Sigmoid colon (tissue), 7 donors: ENCODE measurements around the gene NTM. TPM values are rescaled to one million over a fixed set of nuclear protein-coding genes. Genes with fewer than 3 reads are reported as not detected.

ENCODE experiments used
- DNase-seq: peaks from one replicate; pipeline ENCODE4 v3.0.0-alpha.2; 2019
- H3K27ac ChIP-seq, 4 donors: fragments of 200-600 bp; sonication (generic); one replicate each; pipeline ENCODE4 v1.5.1; 2016 to 2019; ENCODE audit warnings: mild to moderate bottlenecking in 1 of 4
- H3K27me3 ChIP-seq, 3 donors: fragments of 200-600 bp; sonication (generic); one replicate each; pipeline ENCODE4 v1.5.1; 2019; ENCODE audit warnings: mild to moderate bottlenecking in 1 of 3
- H3K36me3 ChIP-seq, 4 donors: fragments of 200-600 bp; sonication (generic); one replicate each; pipeline ENCODE4 v1.5.1; 2016 to 2019
- H3K4me1 ChIP-seq, 4 donors: fragments of 200-600 bp; sonication (generic); one replicate each; pipeline ENCODE4 v1.5.1; 2017 to 2019
- H3K4me3 ChIP-seq, 4 donors: fragments of 200-600 bp; sonication (generic); one replicate each; pipeline ENCODE4 v1.5.1; 2017 to 2019; ENCODE audit warnings: mild to moderate bottlenecking in 2 of 4, moderate library complexity in 1 of 4
- H3K9me3 ChIP-seq, 4 donors: fragments of 200-600 bp in 3 of 4; sonication (generic) in 3 of 4; one replicate each; pipeline versions ENCODE4 v1.5.1 to v1.6.1; 2013 to 2019
- CTCF ChIP-seq, 4 experiments: fragments of 450-650 bp in 3 of 4; fragments of 200-600 bp in 1 of 4; IDR thresholded peaks; one replicate each; pipeline ENCODE4 v1.5.1; 2016 to 2019; ENCODE audit warnings: antibody characterized with exemption in 4 of 4, mild to moderate bottlenecking in 3 of 4, moderate library complexity in 2 of 4
- EP300 ChIP-seq, 4 donors: sonication (generic); formaldehyde crosslinking; IDR thresholded peaks; one replicate each; pipeline ENCODE4 v1.6.1; 2017; ENCODE audit warnings: antibody characterized with exemption in 4 of 4
- POLR2A ChIP-seq, 2 donors: fragments of 450-650 bp; IDR thresholded peaks; one replicate each; pipeline ENCODE4 v1.6.1; 2016; ENCODE audit warnings: antibody characterized with exemption in 2 of 2, mild to moderate bottlenecking in 2 of 2, moderate library complexity in 2 of 2
- POLR2AphosphoS5 ChIP-seq, 4 donors: sonication (generic); formaldehyde crosslinking; IDR thresholded peaks; one replicate each; pipeline ENCODE4 v1.6.1; 2017; ENCODE audit warnings: antibody characterized with exemption in 4 of 4
- WGBS, 2 donors: extraction: QIAGEN DNeasy Blood & Tissue Kit; methylation state at CpG; one replicate each; pipeline ENCODE4 v1.1.7; 2013; 5-methylcytosine and 5-hydroxymethylcytosine counted together
- intact Hi-C: fragments of 100-400 bp; cut with DNase I; formaldehyde crosslinking; loops from one replicate; pipeline ENCODE4 v1.15.1; 2023
- polyA plus RNA-seq, 3 donors: library from polyadenylated mRNA; stranded (reverse); fragments of 200-250 nt; gene quantifications; one replicate each; pipeline ENCODE4 v1.2.3, GENCODE V29; 2013
- total RNA-seq, 4 donors: library from RNA; depleted of rRNA; stranded (reverse); fragments of >200 nt; gene quantifications; one replicate each; pipeline ENCODE4 v1.1.0, GENCODE V29; 2016
- donor health status: healthy with polysubstance abuse.
- donor health status: Bipolar disorder and iron deficiency.
- donor health status: healthy.

NTM gene
- total and polyA plus RNA-seq, 7 donors = 0.96 to 18.3 (median 6.4) TPM; not detected in 1

GRCh38 chr11:131684111-131685060 is 314.0 kb downstream of the NTM start:
- peaks cover 0 to 9% (median 7%) of the 10 kb centered on the region in 4 donors for H3K4me1 ChIP-seq
- 67 to 81% methylated on average over 15 of the region's 15 CpGs for WGBS, 2 donors
- no peaks in the 10 kb centered on the region for H3K36me3 ChIP-seq
- H3K4me3 ChIP-seq = no peak overlapping the region
- H3K9me3 ChIP-seq = no peaks in the 10 kb centered on the region
- intact Hi-C loops = no loop called here
- DNase-seq = no peak
- H3K27me3 ChIP-seq = peaks cover 0 to 7% (median 0%) of the 10 kb centered on the region in 3 donors
- no peak overlapping the region for H3K27ac ChIP-seq
- TF ChIP-seq POLR2AphosphoS5 (IDR thresholded peaks at IDR 0.05) (no peak), CTCF (IDR thresholded peaks at IDR 0.05) (no peak), POLR2A (IDR thresholded peaks at IDR 0.05) (no peak), EP300 (IDR thresholded peaks at IDR 0.05) (no peak)

GRCh38 chr11:131685206-131685605 is 314.8 kb downstream of the NTM start:
- WGBS, 2 donors = 81 to 82% methylated on average over 6 of the region's 6 CpGs
- Histone ChIP-seq H3K4me3 (no peak overlapping the region), H3K27me3 (peaks cover 0 to 7% (median 0%) of the 10 kb centered on the region in 3 donors), H3K36me3 (no peaks in the 10 kb centered on the region), H3K27ac (no peak overlapping the region), H3K4me1 (peaks cover 0 to 9% (median 7%) of the 10 kb centered on the region in 4 donors), H3K9me3 (no peaks in the 10 kb centered on the region)
- DNase-seq = no peak
- no peak for TF ChIP-seq POLR2A (IDR thresholded peaks at IDR 0.05)
- TF ChIP-seq CTCF (IDR thresholded peaks at IDR 0.05) = no peak
- TF ChIP-seq POLR2AphosphoS5 (IDR thresholded peaks at IDR 0.05) = no peak
- no peak for TF ChIP-seq EP300 (IDR thresholded peaks at IDR 0.05)
- intact Hi-C loops = no loop called here

- Histone ChIP-seq H3K4me1 (peaks cover 0 to 9% (median 7%) of the 10 kb centered on the region in 4 donors), H3K36me3 (no peaks in the 10 kb centered on the region), H3K27ac (no peak overlapping the region), H3K4me3 (no peak overlapping the region), H3K27me3 (peaks cover 0 to 7% (median 0%) of the 10 kb centered on the region in 3 donors), H3K9me3 (no peaks in the 10 kb centered on the region)
- no peak for DNase-seq
- no peak for TF ChIP-seq POLR2AphosphoS5 (IDR thresholded peaks at IDR 0.05)
- no peak for TF ChIP-seq EP300 (IDR thresholded peaks at IDR 0.05)
- TF ChIP-seq CTCF (IDR thresholded peaks at IDR 0.05) = no peak
- TF ChIP-seq POLR2A (IDR thresholded peaks at IDR 0.05) = no peak
- WGBS, 2 donors = 83 to 92% methylated on average over 3 of the region's 3 CpGs
- intact Hi-C loops = no loop called here
These were observed 315.5 kb downstream of the NTM start for GRCh38 chr11:131685906-131686305.

DNA sequence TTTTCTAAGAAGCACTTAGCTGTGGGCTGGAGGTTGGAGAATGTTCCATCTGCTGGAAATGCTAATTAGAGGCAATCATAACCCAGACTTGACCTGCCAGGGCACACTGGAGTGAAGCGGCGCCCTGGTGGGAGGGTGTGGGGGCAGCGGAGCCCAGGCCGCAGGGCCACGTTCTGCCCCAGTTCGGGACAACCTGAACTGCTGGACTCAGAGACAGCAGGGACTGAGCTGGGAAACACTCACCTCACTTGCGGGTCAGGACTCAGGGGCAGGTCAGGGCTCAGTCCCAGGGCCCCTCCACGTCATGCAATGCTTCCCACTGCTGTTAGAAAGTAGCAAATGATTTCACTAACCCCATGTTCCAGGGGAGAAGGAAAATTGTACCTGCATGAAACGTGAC is 316.4 kb downstream of the NTM start:
- no peak for TF ChIP-seq POLR2AphosphoS5 (IDR thresholded peaks at IDR 0.05)
- Histone ChIP-seq H3K27me3 (peaks cover 0 to 17% (median 0%) of the 10 kb centered on the region in 3 donors), H3K4me3 (no peak overlapping the region), H3K36me3 (no peaks in the 10 kb centered on the region), H3K27ac (no peak overlapping the region), H3K4me1 (peaks cover 0 to 9% (median 7%) of the 10 kb centered on the region in 4 donors), H3K9me3 (no peaks in the 10 kb centered on the region)
- WGBS, 2 donors = 87 to 91% methylated on average over 9 of the region's 9 CpGs
- DNase-seq = no peak
- intact Hi-C loops = no loop called here

DNA sequence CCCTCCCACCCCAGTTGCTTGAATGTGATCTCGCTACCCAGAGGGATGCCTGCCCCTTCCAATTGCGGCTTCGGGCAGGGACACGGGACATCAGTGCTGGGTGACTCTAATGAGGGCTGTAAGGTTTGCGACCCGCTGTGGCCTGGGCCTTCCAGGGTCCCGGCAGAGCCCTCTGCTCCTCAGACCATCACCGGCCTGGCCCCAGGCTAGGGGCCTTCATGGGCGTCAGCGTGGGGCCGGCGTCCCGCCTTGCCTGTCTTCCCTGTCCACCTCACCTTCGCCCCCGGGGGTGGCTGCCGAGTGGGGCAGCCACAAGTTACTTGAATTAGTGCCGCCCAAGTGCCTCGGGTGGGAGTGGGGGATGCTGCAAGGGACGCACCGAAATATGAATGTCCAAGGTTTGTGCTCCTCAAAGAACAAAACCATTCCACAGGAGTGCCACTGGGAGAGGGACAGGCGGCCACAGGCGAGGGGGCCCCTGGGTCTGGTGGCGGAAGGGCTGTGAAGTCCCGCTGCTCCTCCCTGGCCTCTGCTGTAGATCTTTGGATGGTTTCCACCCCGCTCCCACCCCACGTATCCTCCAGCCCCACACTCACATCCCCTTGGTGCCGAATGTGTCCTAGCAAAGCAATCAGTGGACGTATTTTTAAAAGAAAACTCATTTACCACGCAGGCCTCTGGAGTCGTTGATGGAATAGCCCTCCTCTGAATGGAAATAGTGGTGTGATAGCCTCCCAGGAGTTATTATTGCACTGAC is 317.1 kb downstream of the NTM start:
- Histone ChIP-seq H3K4me3 (no peak overlapping the region), H3K27ac (no peak overlapping the region), H3K27me3 (peaks cover 0 to 16% (median 0%) of the 10 kb centered on the region in 3 donors), H3K36me3 (no peaks in the 10 kb centered on the region), H3K4me1 (peaks cover 0 to 9% (median 7%) of the 10 kb centered on the region in 4 donors), H3K9me3 (no peaks in the 10 kb centered on the region)
- intact Hi-C loops = no loop called here
- WGBS, 2 donors = 81 to 86% methylated on average over 30 of the region's 30 CpGs
- DNase-seq = no peak
- TF ChIP-seq CTCF (IDR thresholded peaks at IDR 0.05) = no peak
- TF ChIP-seq POLR2AphosphoS5 (IDR thresholded peaks at IDR 0.05) = no peak
- TF ChIP-seq EP300 (IDR thresholded peaks at IDR 0.05) = no peak
- TF ChIP-seq POLR2A (IDR thresholded peaks at IDR 0.05) = no peak
